NCI-H187 treated with DMSO at 0.1 percent for 48 hours (cell line): ENCODE measurements around the gene NOS1AP.

Experiments used
- DNase-seq: peaks from one replicate; lab custom pipeline; 2025; lab: John Stamatoyannopoulos, UW

Gene NOS1AP

DNA sequence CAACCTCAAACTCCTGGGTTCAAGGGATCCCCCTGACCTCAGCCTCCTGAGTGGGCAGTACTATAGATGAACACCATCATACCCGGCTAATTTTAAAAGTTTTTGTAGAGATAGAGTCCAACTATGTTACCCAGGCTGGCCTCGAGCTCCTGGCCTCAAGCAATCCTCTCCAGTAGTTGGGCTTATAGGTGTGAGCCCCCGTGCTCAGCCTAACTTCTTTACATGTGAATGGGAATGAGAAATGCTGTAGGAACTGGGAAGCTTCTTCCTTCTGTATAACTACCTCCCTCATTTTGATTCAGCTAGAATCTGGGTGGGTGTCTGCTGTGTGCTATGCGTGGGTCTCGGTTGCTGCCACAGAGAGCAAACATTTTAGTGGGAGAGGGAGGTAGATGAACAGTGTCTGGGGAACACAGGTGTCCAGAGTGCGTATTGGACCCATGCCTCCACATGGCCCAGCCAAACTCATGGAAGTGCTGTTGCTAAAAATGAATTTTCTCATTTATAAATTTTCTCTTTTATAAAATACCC, 150.6 kb downstream of the NOS1AP start:
- DNase-seq = no peak

DNA sequence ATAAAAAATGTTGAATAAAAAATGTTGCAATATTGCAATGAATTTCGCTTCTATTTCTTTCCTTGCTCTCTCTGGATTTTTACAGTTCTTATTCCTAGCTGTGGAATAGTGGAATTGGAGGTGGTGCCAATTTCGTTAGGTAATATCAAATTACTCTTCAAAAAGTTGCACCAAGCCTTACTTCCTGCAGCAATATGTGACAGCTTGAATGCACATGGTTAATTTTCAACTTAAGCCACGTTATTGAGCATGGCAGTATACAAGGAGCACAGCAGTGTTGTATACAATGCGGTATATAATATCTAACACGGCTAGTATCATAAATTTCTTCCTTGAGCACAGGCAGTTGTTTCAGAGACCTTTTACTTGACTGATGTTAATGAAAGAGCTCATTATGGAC, 152.5 kb downstream of the NOS1AP start:
- no peak for DNase-seq

DNA sequence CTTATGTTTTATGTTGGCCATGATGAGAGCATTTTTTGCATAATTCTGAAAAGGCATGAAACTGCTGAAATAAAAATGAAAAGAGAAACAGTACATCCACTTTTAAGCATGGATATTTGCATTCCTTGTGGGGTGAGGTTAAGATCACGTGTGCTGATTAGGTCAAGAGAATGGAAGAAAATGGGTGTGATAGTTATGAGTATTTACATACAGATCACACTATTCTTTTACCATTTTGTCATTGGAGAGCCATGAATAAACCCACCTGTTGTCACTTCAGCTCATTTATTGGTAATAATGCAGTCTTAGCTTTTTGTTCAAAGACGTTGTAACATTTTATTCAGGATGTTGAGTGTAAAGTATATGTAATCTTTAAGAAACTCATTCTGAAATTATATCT, 153.2 kb downstream of the NOS1AP start:
- DNase-seq = no peak

DNA sequence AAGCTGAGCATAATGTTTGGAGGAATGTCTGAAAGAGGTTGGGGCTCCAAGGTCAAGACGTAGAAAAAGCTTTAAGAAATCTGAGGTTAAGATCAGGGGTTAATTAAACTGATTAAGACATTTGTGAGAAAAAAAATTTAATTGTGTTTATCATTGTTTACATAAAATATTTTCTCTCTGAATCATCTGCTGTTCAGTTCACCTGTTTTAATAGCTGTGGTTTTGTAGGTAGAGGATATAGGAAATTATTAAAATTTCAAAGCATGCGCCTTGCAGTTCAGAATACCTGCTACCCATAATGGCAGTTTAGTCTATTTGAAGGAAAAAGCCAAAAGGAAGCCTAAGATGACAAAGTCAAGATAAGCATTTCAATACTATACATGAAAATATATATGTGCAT, 154.0 kb downstream of the NOS1AP start:
- no peak for DNase-seq

DNA sequence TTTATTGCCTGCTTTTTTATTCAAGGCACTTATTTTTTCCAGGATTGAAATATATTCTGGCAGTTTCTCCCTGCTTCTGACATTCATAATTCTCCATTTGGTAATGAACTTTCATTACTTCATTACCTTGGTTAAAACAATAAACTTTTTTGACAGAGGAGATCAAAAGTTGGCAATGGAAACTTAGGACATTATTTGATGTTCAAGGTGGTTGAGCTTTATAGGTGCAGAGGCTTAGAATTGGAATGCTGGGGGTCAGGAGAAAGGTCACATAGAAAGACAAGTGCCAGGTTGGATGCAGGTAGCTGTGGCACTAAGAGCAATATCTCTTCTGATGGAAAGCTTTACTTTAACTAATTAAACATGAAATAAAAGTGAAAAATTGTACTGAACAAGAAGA, 154.8 kb downstream of the NOS1AP start:
- no peak for DNase-seq

DNA sequence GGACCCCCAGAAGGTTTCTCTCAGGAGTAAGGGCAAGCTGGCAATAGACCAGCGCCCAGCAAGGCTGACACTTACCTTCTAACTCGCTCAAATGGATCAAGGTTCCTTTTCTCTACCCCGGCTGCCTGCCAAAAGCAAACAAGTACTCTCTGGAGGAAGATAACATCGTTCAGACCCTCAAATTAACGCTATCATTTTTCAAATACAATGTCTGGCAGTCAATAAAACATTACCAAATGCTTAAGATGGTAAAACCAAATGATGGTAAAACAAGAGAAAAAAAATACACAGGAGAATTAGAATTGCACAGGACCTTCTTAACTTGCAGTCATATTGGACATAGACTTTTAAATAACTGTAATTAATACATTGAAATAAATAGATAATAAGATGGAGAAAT, 159.1 kb downstream of the NOS1AP start:
- no peak for DNase-seq

DNA sequence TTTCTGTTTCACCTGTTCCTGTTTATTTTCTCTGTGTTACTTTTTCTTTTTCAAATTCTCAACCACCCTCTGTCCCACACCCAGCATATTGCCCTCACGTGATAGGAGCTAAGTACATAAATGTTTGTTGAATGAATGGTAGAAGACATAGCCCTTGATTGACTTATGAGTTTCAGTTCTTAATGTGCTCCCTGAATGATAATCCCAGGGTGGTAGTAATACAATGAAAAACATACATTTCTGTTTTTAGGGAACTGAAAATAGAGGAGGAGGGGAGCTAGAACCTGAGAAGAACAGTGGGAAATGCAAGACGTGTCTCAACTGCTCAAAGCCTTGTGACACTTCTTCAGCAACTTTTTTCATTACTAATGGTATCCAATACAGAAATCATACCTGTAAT, 160.1 kb downstream of the NOS1AP start:
- no peak for DNase-seq

DNA sequence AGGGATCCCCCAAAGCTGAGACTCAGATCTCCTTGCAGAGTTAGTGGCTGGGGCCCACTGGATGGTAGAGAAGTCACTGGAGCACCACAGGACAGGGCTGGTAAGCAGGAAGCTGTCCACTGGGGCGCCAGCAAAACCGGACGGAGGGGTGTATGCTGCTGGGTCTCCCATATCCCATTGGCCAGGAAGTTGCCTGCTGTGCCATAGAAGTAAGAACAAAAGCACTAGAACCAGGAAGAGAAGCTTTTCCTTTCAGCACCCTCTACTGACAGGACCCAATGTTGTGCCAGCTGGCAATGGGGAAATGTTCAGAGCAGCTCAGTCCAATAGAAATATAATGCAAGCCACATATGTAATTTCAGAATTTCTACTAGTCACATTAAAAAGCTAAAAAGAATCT, 160.6 kb downstream of the NOS1AP start:
- no peak for DNase-seq

DNA sequence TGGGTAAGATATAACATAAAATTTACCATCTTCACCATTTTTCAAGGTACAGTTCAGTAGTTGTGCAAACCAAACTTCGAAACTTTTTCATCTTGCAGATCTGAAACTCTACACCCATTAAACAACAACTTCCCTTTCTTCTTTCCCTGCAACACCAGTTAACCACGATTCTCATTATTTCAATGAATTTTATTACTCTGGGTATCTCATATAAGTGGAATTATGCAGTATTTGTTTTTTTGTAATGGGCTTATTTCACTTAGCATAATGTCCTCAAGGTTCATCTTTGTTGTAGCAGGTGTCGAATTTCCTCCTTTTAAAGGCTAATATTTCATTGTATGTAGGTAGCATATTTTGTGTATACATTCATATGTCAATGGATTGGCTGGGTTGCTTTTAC, 161.0 kb downstream of the NOS1AP start:
- DNase-seq = no peak

DNA sequence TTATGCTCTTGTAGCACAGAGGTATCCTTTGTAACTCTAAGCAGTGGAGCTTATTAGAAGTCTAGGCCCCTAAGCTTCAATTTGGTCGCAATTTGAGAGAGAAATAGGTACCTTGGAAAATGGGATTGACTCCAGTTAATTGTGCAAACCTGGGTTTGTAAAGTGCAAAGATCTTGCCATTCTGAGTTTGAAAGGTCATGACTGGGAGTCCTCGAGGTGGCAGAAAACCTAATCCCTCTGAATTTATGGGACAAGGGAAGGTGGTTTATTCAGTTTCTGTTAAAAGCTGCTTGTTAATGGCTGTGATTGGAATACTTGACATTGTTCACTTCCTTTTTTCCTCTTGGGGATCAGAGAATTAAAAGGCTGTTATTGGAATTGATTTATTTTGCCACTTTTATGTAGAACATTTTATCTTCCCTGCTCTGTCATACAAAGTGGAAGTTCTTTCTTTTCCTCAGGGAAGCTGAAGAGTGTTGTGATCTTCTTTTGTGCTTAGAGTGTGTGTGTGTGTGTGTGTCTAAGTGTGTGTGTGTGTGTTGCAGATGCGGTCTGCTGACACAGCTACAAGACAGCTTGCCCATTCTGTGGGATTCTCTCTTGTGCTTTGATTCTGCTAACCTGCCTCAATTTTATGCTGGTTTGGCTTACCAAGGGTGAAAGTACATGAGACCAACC, 162.7 kb downstream of the NOS1AP start:
- DNase-seq = no peak

DNA sequence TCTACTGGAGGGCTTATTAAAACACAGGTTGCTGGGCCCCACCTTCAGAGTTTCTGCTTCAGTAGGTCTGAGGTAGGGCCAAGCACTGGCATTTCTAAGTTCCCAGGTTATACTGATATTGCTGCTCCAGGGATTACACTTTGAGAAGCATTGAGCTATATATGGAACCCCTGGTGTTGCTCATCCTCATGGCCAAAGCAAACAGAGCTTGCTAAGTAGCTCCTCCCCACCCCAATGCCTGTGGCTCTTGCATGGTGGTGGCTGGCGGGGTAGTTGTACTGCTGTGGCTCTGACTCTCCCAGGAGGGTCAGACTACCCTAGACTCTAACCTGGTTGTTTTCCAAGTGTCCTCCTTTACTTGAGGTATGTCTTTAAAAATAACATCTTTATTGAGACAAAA, 163.6 kb downstream of the NOS1AP start:
- no peak for DNase-seq

DNA sequence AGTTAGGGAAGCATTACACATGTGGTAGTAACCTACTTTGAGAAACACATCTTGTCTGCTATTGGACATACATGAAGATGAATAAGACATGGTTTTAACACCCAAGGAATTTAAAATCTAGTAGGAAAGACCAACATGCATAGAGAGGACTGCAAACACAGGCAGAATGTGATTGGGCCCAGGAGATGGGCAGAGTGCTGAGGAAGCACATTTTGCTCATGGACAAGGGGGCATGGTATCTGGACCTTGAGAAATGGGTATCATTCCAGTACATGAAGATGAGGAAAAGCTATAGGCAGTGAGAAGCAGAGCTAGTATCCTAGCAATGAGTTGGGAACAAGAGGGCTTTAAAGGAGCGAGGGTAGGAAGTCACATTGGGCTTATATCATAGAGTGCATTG, 164.4 kb downstream of the NOS1AP start:
- DNase-seq = no peak

DNA sequence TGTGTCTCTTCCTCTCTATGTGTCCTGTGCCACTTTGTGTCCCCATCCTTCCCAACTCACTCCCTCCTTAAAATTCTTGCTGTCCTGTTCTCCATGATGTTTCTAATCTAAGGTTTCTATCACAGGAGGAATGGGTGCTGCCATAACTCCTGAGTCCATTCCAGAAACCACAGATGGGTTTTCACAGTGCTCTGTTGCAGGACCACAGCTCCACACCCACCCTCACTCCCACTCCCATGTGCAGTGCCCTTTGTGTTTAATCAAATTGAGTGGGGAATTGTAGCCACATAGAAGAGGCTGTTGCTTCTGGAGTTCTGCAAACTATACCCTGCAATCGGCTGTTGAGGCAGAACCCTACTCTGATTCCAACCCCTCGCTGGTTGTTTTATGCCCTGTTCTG, 165.1 kb downstream of the NOS1AP start:
- no peak for DNase-seq

DNA sequence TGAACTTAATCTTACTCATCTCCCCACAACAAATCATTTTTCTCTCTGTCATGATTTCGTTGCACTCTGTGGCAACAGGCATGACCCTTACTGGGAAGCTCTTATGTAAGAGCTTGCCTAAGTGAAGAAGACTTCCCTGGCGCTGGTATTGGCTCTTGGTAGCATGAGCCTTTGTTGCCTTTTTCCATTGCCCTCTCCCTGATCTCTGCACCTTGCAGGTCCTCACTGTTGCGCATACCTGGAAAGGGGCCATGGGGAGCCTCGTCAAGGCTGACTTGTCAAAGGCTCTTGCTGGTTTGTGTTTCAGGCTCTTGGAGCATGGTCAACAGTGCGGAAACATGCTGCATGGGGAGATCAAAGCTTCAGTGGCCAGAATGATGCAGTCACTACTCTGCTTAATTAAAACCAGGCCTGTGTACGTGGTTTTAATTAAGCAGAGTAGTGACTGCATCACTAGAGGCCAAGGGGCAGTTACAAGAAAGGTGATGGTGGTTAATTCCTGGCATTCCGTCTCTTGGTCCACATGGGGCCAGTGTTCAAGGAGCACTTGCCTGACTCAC, 165.8 kb downstream of the NOS1AP start:
- DNase-seq = peak; percentile 55

DNA sequence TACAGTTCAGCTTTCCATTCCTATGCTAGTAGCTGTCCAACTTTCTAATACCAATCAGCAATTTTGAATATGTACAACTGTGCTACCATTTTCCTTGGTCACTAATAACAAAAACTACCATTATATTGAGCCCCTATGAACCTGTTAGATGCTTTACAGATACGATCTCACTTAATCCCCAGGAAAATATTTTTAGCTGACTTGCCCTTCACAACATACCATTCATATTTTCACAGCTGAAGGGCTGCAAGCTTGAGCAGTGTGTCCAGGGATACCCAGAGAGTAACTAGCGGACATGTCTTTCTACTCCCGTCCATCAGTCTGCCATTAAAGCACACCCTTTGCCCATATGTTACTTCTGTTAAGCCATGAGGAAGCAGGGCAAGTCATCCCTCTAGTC, 166.7 kb downstream of the NOS1AP start:
- DNase-seq = no peak

DNA sequence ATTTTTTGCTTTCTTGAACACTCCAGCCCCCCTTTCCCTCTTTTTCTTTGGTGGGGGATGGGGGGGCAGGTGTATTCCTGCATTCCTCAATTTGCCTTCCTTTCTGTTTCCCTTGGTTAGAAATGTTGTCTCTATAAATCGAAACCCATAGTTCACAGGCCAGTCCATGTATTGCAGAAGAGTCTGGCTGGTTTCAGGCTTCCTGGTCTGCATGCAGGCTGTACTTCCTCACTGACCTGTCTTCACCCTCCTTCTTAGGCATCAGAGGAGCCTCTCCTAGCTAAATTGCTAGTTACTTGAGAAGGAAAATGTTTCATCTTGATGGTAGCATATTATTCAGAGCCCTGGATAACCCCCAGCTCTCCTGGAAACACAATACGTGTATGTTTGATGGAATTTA, 167.1 kb downstream of the NOS1AP start:
- DNase-seq = no peak

DNA sequence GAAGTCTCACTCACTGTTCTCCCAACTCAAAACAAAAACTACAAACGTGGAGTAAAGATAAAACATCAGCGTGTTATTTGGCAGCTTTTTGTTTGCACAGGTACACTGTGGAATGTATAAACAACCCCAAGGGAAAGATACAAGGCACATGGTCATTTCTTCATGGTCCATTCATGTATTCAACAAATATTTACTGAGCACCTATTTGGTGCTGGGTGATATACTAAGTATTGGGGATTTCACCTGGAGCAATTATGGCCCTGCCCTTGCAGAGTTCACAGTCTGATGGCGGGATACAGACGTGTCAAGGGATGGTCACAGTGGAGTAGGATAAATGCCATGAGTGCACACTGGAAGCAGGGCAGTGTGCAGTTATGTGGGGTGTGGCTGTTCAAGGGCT, 171.1 kb downstream of the NOS1AP start:
- DNase-seq = no peak

DNA sequence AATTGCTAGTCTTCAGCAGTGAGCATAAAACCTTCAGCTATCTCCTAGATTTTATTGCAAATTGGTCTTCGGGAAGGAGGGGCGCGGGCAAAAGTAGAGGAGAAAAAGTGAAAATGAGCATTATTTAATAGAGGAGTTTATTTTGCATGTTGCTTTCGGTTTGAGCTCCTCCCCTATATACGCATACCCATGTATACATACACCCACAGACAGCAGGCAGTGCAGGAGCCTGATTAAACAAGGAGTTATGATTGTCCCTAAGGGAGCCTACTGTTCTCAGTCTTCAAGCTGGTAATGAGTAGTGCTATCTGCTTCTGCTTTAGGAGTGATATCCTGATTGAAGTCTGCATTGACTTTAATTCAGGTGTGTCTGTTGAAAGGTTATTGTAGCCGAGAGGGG, 173.3 kb downstream of the NOS1AP start:
- DNase-seq = no peak

DNA sequence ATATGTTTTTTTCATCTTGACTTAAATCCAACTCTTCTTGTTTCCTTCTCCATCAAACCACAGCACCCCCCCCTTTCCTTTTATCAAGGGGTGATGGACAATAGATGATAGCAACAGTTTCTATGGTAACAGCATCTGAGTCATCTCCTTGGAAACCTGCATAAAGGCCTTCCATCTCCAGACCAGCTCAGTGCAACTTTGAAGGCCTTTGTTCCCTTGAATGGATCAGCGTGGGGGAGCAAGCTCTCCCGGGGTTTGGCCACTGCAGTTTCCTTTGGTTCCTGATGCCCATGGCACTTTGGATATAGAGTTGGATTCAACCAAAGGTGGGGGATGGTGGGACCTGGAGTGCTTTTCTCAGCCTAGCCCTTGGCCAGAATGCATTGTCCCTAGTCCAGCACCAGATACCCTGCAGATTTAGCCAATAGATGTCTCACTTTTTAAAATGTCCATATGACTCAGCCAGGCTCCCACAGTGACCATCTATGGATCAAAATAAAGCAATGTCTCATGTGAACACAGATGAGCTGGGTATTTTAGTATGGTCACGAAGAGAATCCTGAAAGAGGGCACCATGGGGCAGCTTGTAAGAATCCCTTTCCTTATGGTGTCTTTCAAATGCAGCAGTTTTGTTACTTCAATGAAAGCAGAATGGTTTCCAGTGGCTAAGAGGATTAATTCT, 179.5 kb downstream of the NOS1AP start:
- no peak for DNase-seq

DNA sequence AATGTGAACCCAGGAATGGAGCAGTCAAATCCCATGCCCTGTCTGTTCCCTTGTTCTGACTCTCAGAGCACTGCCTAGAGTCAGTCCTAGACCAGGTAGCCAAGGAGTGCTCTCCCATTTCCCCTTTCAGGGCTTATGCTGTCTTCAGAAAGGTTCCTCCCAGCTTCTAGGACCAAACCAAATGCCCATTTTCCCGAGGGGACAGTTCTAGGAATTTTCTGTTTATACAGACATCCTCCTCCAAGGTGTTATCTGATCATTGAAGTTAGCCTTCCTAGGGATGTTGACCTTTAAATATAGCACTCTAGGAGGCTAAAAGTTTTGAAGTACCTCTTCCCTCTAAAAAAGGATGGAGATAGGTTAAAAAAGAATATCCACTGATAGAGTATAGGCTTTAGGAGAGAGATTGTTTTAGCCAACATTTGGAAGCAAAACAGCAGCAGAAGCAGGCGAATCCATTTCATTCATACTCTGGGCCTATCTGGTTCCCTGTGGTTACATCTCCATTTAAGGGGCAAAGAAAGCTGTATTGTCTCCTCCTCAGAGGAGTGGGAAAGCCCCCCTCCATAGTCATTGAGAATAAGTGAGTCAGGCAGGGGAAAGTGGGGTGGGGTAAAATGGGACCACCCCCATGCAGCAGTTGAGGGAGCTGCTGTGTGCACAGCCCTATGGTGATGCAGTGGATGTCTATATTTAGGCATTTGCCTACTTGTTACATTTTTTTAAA, 180.7 kb downstream of the NOS1AP start:
- DNase-seq = no peak

DNA sequence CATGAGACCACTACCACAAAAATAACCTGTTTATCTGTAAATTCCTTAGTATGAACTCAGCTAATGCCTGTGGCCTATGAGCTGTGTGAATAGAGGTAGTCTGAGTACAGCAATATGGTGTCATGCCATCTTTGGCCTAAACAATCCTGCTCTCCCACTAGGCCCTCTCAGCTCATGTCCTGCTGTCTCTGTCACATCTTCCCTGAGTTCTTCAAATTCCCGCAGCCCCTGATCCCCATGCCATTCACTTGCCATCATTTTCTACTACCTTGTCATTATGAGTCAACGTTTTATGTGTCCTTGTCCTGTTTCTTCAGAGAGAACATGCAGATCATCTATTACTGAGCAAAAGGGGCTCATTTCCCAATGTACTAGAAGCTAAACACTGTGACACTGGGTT, 181.6 kb downstream of the NOS1AP start:
- DNase-seq = no peak

DNA sequence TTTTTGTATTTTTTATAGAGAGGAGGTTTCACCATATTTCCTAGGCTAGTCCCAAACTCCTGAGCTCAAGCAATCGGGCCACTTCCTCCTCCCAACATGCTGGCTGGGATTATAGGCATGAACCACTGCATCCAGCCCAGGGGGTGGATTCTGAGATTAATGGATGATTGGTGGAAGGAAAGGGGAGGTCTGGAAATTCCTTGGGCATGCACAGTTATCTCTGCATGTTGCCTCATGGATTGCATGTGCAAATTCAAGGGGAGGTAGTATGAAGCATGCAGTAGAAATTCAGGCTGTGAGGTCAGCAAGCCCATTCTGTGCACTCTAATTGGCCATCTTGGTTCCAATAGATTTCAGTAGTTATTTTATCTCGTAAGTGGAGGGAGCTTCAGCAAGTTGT, 182.7 kb downstream of the NOS1AP start:
- no peak for DNase-seq

DNA sequence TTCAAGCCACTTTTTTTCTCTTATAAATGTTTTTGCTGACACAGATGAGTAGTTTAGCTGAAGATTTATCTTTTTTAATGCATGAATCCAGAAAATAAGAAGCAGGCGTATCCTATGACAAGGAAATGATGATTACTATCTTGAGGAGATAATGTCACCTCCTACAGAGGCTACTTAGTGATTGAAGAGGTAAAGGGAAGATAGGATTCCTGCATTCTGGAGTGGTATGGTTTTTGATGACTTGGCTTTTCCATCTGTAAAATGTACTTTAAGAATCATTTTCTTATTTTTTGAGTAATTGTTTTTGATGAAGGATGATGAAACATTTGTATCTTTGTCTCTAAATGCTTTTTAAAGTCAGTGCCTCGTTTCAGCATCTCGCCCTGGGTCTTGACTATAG, 184.3 kb downstream of the NOS1AP start:
- DNase-seq = no peak
